IMR-90 (cell line): ENCODE measurements around the gene ATP11A. TPM values are rescaled to one million over a fixed set of nuclear protein-coding genes. Genes with fewer than 3 reads are reported as not detected.

Experiments used
- ATAC-seq: fragments of 200-7000 bp; cut with Tn5 transposase; 2 replicates; pipeline ENCODE4 v1.9.1; 2020; ENCODE audit warnings: low read depth, mild to moderate bottlenecking, moderate library complexity
- BruUV-seq: library from RNA; stranded (reverse); fragments of 400-500 nt; replicated peaks from 2 replicates; lab custom pipeline; 2021; lab: Mats Ljungman, UMichigan
- CTCF ChIA-PET: fragments of 300-600 bp; formaldehyde crosslinking; extraction: SDS; loops from one replicate; lab custom pipeline; 2021; ENCODE audit warnings: antibody characterized with exemption; lab: Yijun Ruan, JAX
- POLR2A ChIA-PET: fragments of 300-600 bp; sonication (Branson Sonifier 250); formaldehyde crosslinking; loops from one replicate; lab custom pipeline; 2022; ENCODE audit warnings: antibody characterized with exemption; ENCODE audit not compliant: unreplicated experiment; lab: Charles Lee
- DNase-seq: peaks from one replicate; pipeline ENCODE4 v3.0.0; 2013
- H2AFZ ChIP-seq: replicated peaks from 2 replicates; pipeline ENCODE3; 2013; ENCODE audit warnings: low read length, mild to moderate bottlenecking; ENCODE audit not compliant: poor library complexity
- H2AK5ac ChIP-seq: 2 replicates; pipeline ENCODE4 v1.6.1; 2013; ENCODE audit warnings: low read depth, low read length, inconsistent platforms
- H2AK9ac ChIP-seq: replicated peaks from 2 replicates; pipeline ENCODE3; 2013; ENCODE audit warnings: mild to moderate bottlenecking, low read depth, low read length, moderate library complexity; ENCODE audit not compliant: poor library complexity
- H2BK120ac ChIP-seq: 2 replicates; pipeline ENCODE4 v1.6.1; 2013; ENCODE audit warnings: low read depth, low read length, inconsistent platforms
- H2BK15ac ChIP-seq: 3 replicates; pipeline ENCODE4 v1.6.1; 2013; ENCODE audit warnings: low read depth, low read length, inconsistent platforms
- H2BK20ac ChIP-seq: 2 replicates; pipeline ENCODE4 v1.6.1; 2013; ENCODE audit warnings: low read depth, mild to moderate bottlenecking, inconsistent platforms, low read length, moderate library complexity
- H2BK5ac ChIP-seq: 2 replicates; pipeline ENCODE4 v1.6.1; 2013; ENCODE audit warnings: mild to moderate bottlenecking, low read depth, low read length, inconsistent platforms; ENCODE audit not compliant: poor library complexity, severe bottlenecking
- H3K14ac ChIP-seq: replicated peaks from 2 replicates; pipeline ENCODE4 v1.6.1; 2013; ENCODE audit warnings: low read depth, low read length, inconsistent platforms
- H3K18ac ChIP-seq: 2 replicates; pipeline ENCODE4 v1.6.1; 2013; ENCODE audit warnings: low read depth, low read length, control low read depth
- H3K23ac ChIP-seq: 2 replicates; pipeline ENCODE4 v1.6.1; 2013; ENCODE audit warnings: low read depth, low read length, inconsistent platforms
- H3K27ac ChIP-seq: 2 replicates; pipeline ENCODE4 v1.5.1; 2013; ENCODE audit warnings: mild to moderate bottlenecking, control low read depth, low read length; ENCODE audit not compliant: insufficient read depth
- H3K27me3 ChIP-seq: 2 replicates; pipeline ENCODE4 v1.6.1; 2013; ENCODE audit warnings: low read length; ENCODE audit not compliant: control insufficient read depth, insufficient read depth
- H3K36me3 ChIP-seq: 2 replicates; pipeline ENCODE4 v1.6.1; 2013; ENCODE audit warnings: low read length, mixed read lengths; ENCODE audit not compliant: control insufficient read depth, insufficient read depth
- H3K4ac ChIP-seq: 2 replicates; pipeline ENCODE4 v1.6.1; 2013; ENCODE audit warnings: low read depth, low read length, inconsistent platforms
- H3K4me1 ChIP-seq: 2 replicates; pipeline ENCODE4 v1.6.1; 2013; ENCODE audit warnings: low read length, mixed read lengths; ENCODE audit not compliant: control insufficient read depth, insufficient read depth
- H3K4me2 ChIP-seq: 2 replicates; pipeline ENCODE4 v1.6.1; 2013; ENCODE audit warnings: low read depth, mild to moderate bottlenecking, control low read depth, low read length, moderate library complexity
- H3K4me3 ChIP-seq: 2 replicates; pipeline ENCODE4 v1.5.1; 2013; ENCODE audit warnings: low read depth, mild to moderate bottlenecking, control low read depth, low read length, moderate library complexity; ENCODE audit not compliant: insufficient read depth
- H3K56ac ChIP-seq: 2 replicates; pipeline ENCODE4 v1.6.1; 2013; ENCODE audit warnings: low read length, inconsistent platforms; ENCODE audit not compliant: insufficient read depth; ENCODE audit errors: extremely low read depth
- H3K79me1 ChIP-seq, 2 experiments: 2 replicates each; pipeline ENCODE4 v1.6.1; 2013; ENCODE audit warnings: low read length in 2 of 2, inconsistent platforms in 1 of 2, low read depth in 1 of 2
- H3K9ac ChIP-seq: 2 replicates; pipeline ENCODE4 v1.6.1; 2013; ENCODE audit warnings: low read depth, low read length, control low read depth
- H3K9me1 ChIP-seq: 2 replicates; pipeline ENCODE4 v1.6.1; 2013; ENCODE audit warnings: low read length, inconsistent platforms; ENCODE audit not compliant: insufficient read depth
- H3K9me3 ChIP-seq: 2 replicates; pipeline ENCODE4 v1.6.1; 2013; ENCODE audit warnings: low read length; ENCODE audit not compliant: control insufficient read depth, insufficient read depth
- H4K20me1 ChIP-seq: 2 replicates; pipeline ENCODE4 v1.6.1; 2013; ENCODE audit warnings: low read length, inconsistent platforms; ENCODE audit not compliant: insufficient read depth
- H4K5ac ChIP-seq: 2 replicates; pipeline ENCODE4 v1.6.1; 2013; ENCODE audit warnings: mild to moderate bottlenecking, low read depth, low read length, control low read depth
- H4K8ac ChIP-seq, 2 experiments: 2 replicates each; pipeline ENCODE4 v1.6.1; 2013; ENCODE audit warnings: low read depth in 2 of 2, low read length in 2 of 2, control low read depth in 1 of 2, inconsistent platforms in 1 of 2
- H4K91ac ChIP-seq: 2 replicates; pipeline ENCODE4 v1.6.1; 2013; ENCODE audit warnings: low read depth, low read length, inconsistent platforms; ENCODE audit not compliant: insufficient read depth
- BHLHE40 ChIP-seq: fragments of 150-350 bp; IDR thresholded peaks from 2 replicates; pipeline ENCODE4 v1.6.1; 2016; ENCODE audit warnings: mild to moderate bottlenecking, low read depth, low read length
- CEBPB ChIP-seq: IDR thresholded peaks from 2 replicates; pipeline ENCODE4 v1.6.1; 2012; ENCODE audit warnings: low read depth, low read length, improper control_type of control experiment
- CHD1 ChIP-seq: IDR thresholded peaks from 2 replicates; pipeline ENCODE4 v1.6.1; 2012; ENCODE audit warnings: low read depth, low read length, improper control_type of control experiment
- ELK1 ChIP-seq: fragments of 150-350 bp; IDR thresholded peaks from 2 replicates; pipeline ENCODE4 v1.6.1; 2016; ENCODE audit warnings: low read depth, mild to moderate bottlenecking, low read length, moderate library complexity, borderline replicate concordance
- FOS ChIP-seq: fragments of 150-350 bp; IDR thresholded peaks from 2 replicates; pipeline ENCODE4 v1.6.1; 2016; ENCODE audit warnings: low read depth, low read length
- MAFK ChIP-seq: IDR thresholded peaks from 2 replicates; pipeline ENCODE4 v1.6.1; 2012; ENCODE audit warnings: low read depth, low read length, improper control_type of control experiment
- MAZ ChIP-seq: IDR thresholded peaks from 2 replicates; pipeline ENCODE4 v1.6.1; 2012; ENCODE audit warnings: low read depth, mild to moderate bottlenecking, low read length, improper control_type of control experiment, moderate library complexity, borderline replicate concordance
- MXI1 ChIP-seq: IDR thresholded peaks from 2 replicates; pipeline ENCODE4 v1.6.1; 2012; ENCODE audit warnings: low read depth, mild to moderate bottlenecking, low read length, moderate library complexity, borderline replicate concordance
- NFE2L2 ChIP-seq: fragments of 150-350 bp; IDR thresholded peaks from 2 replicates; pipeline ENCODE4 v1.6.1; 2016; ENCODE audit warnings: low read depth, mild to moderate bottlenecking, low read length
- POLR2A ChIP-seq: IDR thresholded peaks from 2 replicates; pipeline ENCODE4 v1.6.1; 2012; ENCODE audit warnings: mild to moderate bottlenecking, low read depth, low read length
- RAD21 ChIP-seq: IDR thresholded peaks from 2 replicates; pipeline ENCODE4 v1.6.1; 2012; ENCODE audit warnings: low read length, improper control_type of control experiment
- RCOR1 ChIP-seq: IDR thresholded peaks from 2 replicates; pipeline ENCODE4 v1.6.1; 2012; ENCODE audit warnings: mild to moderate bottlenecking, low read length, improper control_type of control experiment; ENCODE audit not compliant: insufficient replicate concordance
- RFX5 ChIP-seq: IDR thresholded peaks from 2 replicates; pipeline ENCODE4 v1.8.0; 2012; ENCODE audit warnings: low read depth, mild to moderate bottlenecking, low read length, moderate library complexity
- SMC3 ChIP-seq: fragments of 150-350 bp; IDR thresholded peaks from 2 replicates; pipeline ENCODE4 v1.6.1; 2016; ENCODE audit warnings: low read depth, mild to moderate bottlenecking, antibody characterized with exemption, low read length, moderate library complexity
- USF2 ChIP-seq: fragments of 150-350 bp; IDR thresholded peaks from 2 replicates; pipeline ENCODE4 v1.6.1; 2017; ENCODE audit warnings: mild to moderate bottlenecking, antibody characterized with exemption, low read length, low read depth
- WGBS, 2 experiments: methylation state at CpG; one replicate each; pipeline versions ENCODE4 v1.1.5 to v1.1.7; 2013; ENCODE audit warnings: missing lambda C conversion rate in 2 of 2; ENCODE audit not compliant: insufficient read length in 1 of 2; ENCODE audit errors: extremely low coverage in 2 of 2; 5-methylcytosine and 5-hydroxymethylcytosine counted together
- dilution Hi-C: fragments of 300-500 bp; cut with HindIII; formaldehyde crosslinking; loops from one replicate; pipeline ENCODE4 v1.14.3; 2018; ENCODE audit warnings: low sequenced_read_pairs; ENCODE audit not compliant: unreplicated experiment
- in situ Hi-C: fragments of 300-500 bp; cut with MboI; formaldehyde crosslinking; loops from 3 replicates; pipeline ENCODE4 v1.14.3; 2019; ENCODE audit warnings: low sequenced_read_pairs, inconsistent platforms, mixed read lengths
- intact Hi-C: fragments of 100-400 bp; cut with micrococcal nuclease; formaldehyde crosslinking; loops from 2 replicates; pipeline ENCODE4 v1.10.0; 2022
- polyA plus RNA-seq, 3 experiments: library from polyadenylated mRNA; depleted of rRNA; stranded (reverse); fragments of >200 nt; gene quantifications; 2 replicates each; pipeline ENCODE4 v1.2.3, GENCODE V29; 2012; ENCODE audit warnings: low replicate concordance in 1 of 3
- total RNA-seq: library from RNA; depleted of rRNA; stranded (reverse); fragments of >200 nt; gene quantifications from 2 replicates; pipeline ENCODE4 v1.2.3, GENCODE V29; 2012
- TF ChIP-seq, protein P1 (sequence below): conservative IDR thresholded peaks from 2 replicates; pipeline ENCODE4 v1.5.1; 2012; ENCODE audit warnings: mild to moderate bottlenecking, low read depth, low read length, improper control_type of control experiment

ATP11A gene
- total and polyA plus RNA-seq, 2 of the 4 experiments (the other 2 are of a cell fraction): 8.4 to 12.0 TPM

- no CpG with 5 or more reads among the region's 5 CpGs for WGBS, 2 experiments
- no peaks in the 10 kb centered on the region for H3K9me1 ChIP-seq
- no peak overlapping the region for H4K91ac ChIP-seq
- H2BK20ac ChIP-seq: no peak overlapping the region
- no peak overlapping the region for H2BK120ac ChIP-seq
- H3K4me1 ChIP-seq: no peaks in the 10 kb centered on the region
- DNase-seq: no peak
- dilution Hi-C loops: no loop called here
- ChIA-PET POLR2A (no interaction called here), CTCF (no interaction called here)
- H2BK15ac ChIP-seq: no peak overlapping the region
- peaks cover 69% of the 10 kb centered on the region for H3K27me3 ChIP-seq
- in situ Hi-C loops: no loop called here
- intact Hi-C loops: no loop called here
- H2BK5ac ChIP-seq: no peak overlapping the region
- no peak overlapping the region for H3K27ac ChIP-seq
- TF ChIP-seq NFE2L2 (no peak), RFX5 (no peak), MAZ (no peak), CEBPB (no peak), ELK1 (no peak), BHLHE40 (no peak), RCOR1 (no peak), MXI1 (no peak), USF2 (no peak), SMC3 (no peak), CHD1 (no peak), MAFK (no peak), RAD21 (no peak), POLR2A (no peak), FOS (no peak)
- TF ChIP-seq, protein P1, sequence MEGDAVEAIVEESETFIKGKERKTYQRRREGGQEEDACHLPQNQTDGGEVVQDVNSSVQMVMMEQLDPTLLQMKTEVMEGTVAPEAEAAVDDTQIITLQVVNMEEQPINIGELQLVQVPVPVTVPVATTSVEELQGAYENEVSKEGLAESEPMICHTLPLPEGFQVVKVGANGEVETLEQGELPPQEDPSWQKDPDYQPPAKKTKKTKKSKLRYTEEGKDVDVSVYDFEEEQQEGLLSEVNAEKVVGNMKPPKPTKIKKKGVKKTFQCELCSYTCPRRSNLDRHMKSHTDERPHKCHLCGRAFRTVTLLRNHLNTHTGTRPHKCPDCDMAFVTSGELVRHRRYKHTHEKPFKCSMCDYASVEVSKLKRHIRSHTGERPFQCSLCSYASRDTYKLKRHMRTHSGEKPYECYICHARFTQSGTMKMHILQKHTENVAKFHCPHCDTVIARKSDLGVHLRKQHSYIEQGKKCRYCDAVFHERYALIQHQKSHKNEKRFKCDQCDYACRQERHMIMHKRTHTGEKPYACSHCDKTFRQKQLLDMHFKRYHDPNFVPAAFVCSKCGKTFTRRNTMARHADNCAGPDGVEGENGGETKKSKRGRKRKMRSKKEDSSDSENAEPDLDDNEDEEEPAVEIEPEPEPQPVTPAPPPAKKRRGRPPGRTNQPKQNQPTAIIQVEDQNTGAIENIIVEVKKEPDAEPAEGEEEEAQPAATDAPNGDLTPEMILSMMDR: no peak
- no peak overlapping the region for H2AFZ ChIP-seq
- no peak overlapping the region for H2AK5ac ChIP-seq
- H4K8ac ChIP-seq: no peak overlapping the region
- no peaks in the 10 kb centered on the region for H3K36me3 ChIP-seq
- H4K20me1 ChIP-seq: no peaks in the 10 kb centered on the region
- no peak overlapping the region for H3K4ac ChIP-seq
- H3K18ac ChIP-seq: no peak overlapping the region
- H3K23ac ChIP-seq: no peak overlapping the region
- H3K79me1 ChIP-seq: no peaks in the 10 kb centered on the region
- H3K9me3 ChIP-seq: peaks cover 15% of the 10 kb centered on the region
- H4K5ac ChIP-seq: no peak overlapping the region
- no peak overlapping the region for H3K56ac ChIP-seq
- H3K14ac ChIP-seq: no peak overlapping the region
- no peak overlapping the region for H3K4me2 ChIP-seq
- H2AK9ac ChIP-seq: no peak overlapping the region
- no peak overlapping the region for H3K9ac ChIP-seq
- ATAC-seq: no peak
- no TSS peak for BruUV-seq
- no peak overlapping the region for H3K4me3 ChIP-seq
These were observed 218.5 kb downstream of the ATP11A start for GRCh38 chr13:112908342-112908741.
